ENCODE data around the gene DAB1. TPM values are rescaled to one million over a fixed set of nuclear protein-coding genes. Genes with fewer than 3 reads are reported as not detected.
"Not testable (repeated sequence)": the region's sequence is repeated elsewhere in the genome, so short reads cannot be mapped to it uniquely, and the experiment has no call there.

Gene DAB1
- total RNA-seq, 1 donor = not detected

- H3K4me3 ChIP-seq (ENCODE audit: insufficient read depth, low read length) = no peak overlapping the region
These were observed 201.1 kb downstream of the DAB1 start for GRCh38 chr1:57222801-57223200.

GRCh38 chr1:57222307-57222706, 201.6 kb downstream of the DAB1 start:
- no peak overlapping the region for H3K4me3 ChIP-seq (ENCODE audit: insufficient read depth, low read length)
- H3K36me3 ChIP-seq (ENCODE audit: insufficient read depth, low read length) = no peaks in the 10 kb centered on the region
- H3K4me1 ChIP-seq (ENCODE audit: insufficient read depth, low read length) = no peaks in the 10 kb centered on the region
- no peak for TF ChIP-seq CTCF (IDR thresholded peaks at IDR 0.05; ENCODE audit: extremely low read depth, low read depth, low read length)
- no peak for DNase-seq (ENCODE audit: insufficient read length, low spot score, missing footprints)
- no peak overlapping the region for H3K4me2 ChIP-seq (ENCODE audit: insufficient read depth, low read length)
- H3K9me3 ChIP-seq (ENCODE audit: low read depth, low read length) = no peaks in the 10 kb centered on the region
- H2AFZ ChIP-seq (ENCODE audit: low read length) = no peak overlapping the region
- no peaks in the 10 kb centered on the region for H4K20me1 ChIP-seq (ENCODE audit: insufficient read depth, low read length)
- H3K79me2 ChIP-seq (ENCODE audit: insufficient read depth, low read length) = no peaks in the 10 kb centered on the region
- H3K27me3 ChIP-seq (ENCODE audit: insufficient read depth, low read length) = no peaks in the 10 kb centered on the region
- H3K27ac ChIP-seq (ENCODE audit: low read depth, low read length) = no peak overlapping the region

More at GRCh38 chr1:57222801-57223200, 201.1 kb downstream of the DAB1 start:
- no peaks in the 10 kb centered on the region for H3K27me3 ChIP-seq (ENCODE audit: insufficient read depth, low read length)
- TF ChIP-seq CTCF (IDR thresholded peaks at IDR 0.05; ENCODE audit: extremely low read depth, low read depth, low read length) = no peak
- H3K27ac ChIP-seq (ENCODE audit: low read depth, low read length) = no peak overlapping the region
- no peak overlapping the region for H2AFZ ChIP-seq (ENCODE audit: low read length)
- no peaks in the 10 kb centered on the region for H3K79me2 ChIP-seq (ENCODE audit: insufficient read depth, low read length)
- no peaks in the 10 kb centered on the region for H4K20me1 ChIP-seq (ENCODE audit: insufficient read depth, low read length)
- H3K4me2 ChIP-seq (ENCODE audit: insufficient read depth, low read length) = no peak overlapping the region
- H3K4me1 ChIP-seq (ENCODE audit: insufficient read depth, low read length) = no peaks in the 10 kb centered on the region
- no peak for DNase-seq (ENCODE audit: insufficient read length, low spot score, missing footprints)
- no peaks in the 10 kb centered on the region for H3K36me3 ChIP-seq (ENCODE audit: insufficient read depth, low read length)
- no peaks in the 10 kb centered on the region for H3K9me3 ChIP-seq (ENCODE audit: low read depth, low read length)

- not testable (repeated sequence) for H3K4me2 ChIP-seq (ENCODE audit: insufficient read depth, low read length); H3K9me3 ChIP-seq (ENCODE audit: low read depth, low read length); H3K27me3 ChIP-seq (ENCODE audit: insufficient read depth, low read length); H3K27ac ChIP-seq (ENCODE audit: low read depth, low read length); H3K4me1 ChIP-seq (ENCODE audit: insufficient read depth, low read length); H4K20me1 ChIP-seq (ENCODE audit: insufficient read depth, low read length); H2AFZ ChIP-seq (ENCODE audit: low read length); DNase-seq (ENCODE audit: insufficient read length, low spot score, missing footprints); H3K4me3 ChIP-seq (ENCODE audit: insufficient read depth, low read length); H3K36me3 ChIP-seq (ENCODE audit: insufficient read depth, low read length); H3K79me2 ChIP-seq (ENCODE audit: insufficient read depth, low read length)
These were observed 203.0 kb downstream of the DAB1 start for GRCh38 chr1:57220905-57221304.

GRCh38 chr1:57218487-57219079, 205.3 kb downstream of the DAB1 start:
- no peaks in the 10 kb centered on the region for H3K36me3 ChIP-seq (ENCODE audit: insufficient read depth, low read length)
- no peak overlapping the region for H3K4me3 ChIP-seq (ENCODE audit: insufficient read depth, low read length)
- no peaks in the 10 kb centered on the region for H3K27me3 ChIP-seq (ENCODE audit: insufficient read depth, low read length)
- no peak overlapping the region for H3K27ac ChIP-seq (ENCODE audit: low read depth, low read length)
- H2AFZ ChIP-seq (ENCODE audit: low read length) = no peak overlapping the region
- H3K4me2 ChIP-seq (ENCODE audit: insufficient read depth, low read length) = no peak overlapping the region
- DNase-seq (ENCODE audit: insufficient read length, low spot score, missing footprints) = no peak
- H3K9me3 ChIP-seq (ENCODE audit: low read depth, low read length) = no peaks in the 10 kb centered on the region
- no peaks in the 10 kb centered on the region for H3K79me2 ChIP-seq (ENCODE audit: insufficient read depth, low read length)
- no peak for TF ChIP-seq CTCF (IDR thresholded peaks at IDR 0.05; ENCODE audit: extremely low read depth, low read depth, low read length)
- no peaks in the 10 kb centered on the region for H4K20me1 ChIP-seq (ENCODE audit: insufficient read depth, low read length)
- H3K4me1 ChIP-seq (ENCODE audit: insufficient read depth, low read length) = no peaks in the 10 kb centered on the region

Measured in osteoblast (primary cell).